GM12874 (cell line): ENCODE measurements around the gene DTNBP1.

Experiments used
- TF ChIP-seq, protein P1 (sequence below): IDR thresholded peaks from 2 replicates; pipeline ENCODE4 v1.5.1; 2011; ENCODE audit warnings: low read depth, mild to moderate bottlenecking, control low read depth, low read length, moderate library complexity; ENCODE audit not compliant: insufficient read depth

The DTNBP1 gene

DNA sequence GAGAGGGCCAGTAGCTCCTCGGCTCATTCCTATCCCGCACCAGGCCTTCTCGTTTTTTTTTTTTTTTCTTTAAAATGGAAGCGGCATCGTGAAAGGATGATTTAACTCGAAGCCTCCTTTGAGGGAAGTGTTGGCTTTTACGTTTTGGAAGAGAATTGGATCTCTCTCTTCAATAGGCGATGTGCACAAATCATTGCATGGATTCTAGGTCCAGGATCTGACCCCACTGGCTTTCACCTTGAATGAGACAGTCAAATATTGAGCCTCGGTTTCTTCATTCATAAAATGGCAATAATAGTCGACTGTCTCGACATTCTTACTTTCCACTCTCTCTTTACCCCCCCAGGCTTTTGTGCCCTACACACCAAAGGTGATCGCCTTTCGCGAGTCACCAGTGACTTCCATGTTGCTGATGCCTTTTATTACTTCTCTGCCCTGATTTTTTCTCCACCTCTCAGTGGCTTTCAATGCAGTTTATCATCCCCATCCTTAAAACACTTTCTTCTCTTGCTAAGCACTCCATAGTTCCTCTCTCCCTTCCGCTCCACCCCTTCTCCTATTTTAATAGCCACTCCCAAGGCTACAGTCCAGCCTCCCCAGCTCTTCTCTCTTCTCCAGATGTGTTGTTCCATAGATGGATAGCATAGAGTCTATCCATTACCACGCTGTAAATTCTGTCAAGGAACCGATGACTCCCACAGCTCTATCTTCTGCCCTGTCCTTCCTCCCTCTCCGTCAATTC, 473 bp upstream of the DTNBP1 start:
- TF ChIP-seq, protein P1, sequence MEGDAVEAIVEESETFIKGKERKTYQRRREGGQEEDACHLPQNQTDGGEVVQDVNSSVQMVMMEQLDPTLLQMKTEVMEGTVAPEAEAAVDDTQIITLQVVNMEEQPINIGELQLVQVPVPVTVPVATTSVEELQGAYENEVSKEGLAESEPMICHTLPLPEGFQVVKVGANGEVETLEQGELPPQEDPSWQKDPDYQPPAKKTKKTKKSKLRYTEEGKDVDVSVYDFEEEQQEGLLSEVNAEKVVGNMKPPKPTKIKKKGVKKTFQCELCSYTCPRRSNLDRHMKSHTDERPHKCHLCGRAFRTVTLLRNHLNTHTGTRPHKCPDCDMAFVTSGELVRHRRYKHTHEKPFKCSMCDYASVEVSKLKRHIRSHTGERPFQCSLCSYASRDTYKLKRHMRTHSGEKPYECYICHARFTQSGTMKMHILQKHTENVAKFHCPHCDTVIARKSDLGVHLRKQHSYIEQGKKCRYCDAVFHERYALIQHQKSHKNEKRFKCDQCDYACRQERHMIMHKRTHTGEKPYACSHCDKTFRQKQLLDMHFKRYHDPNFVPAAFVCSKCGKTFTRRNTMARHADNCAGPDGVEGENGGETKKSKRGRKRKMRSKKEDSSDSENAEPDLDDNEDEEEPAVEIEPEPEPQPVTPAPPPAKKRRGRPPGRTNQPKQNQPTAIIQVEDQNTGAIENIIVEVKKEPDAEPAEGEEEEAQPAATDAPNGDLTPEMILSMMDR = no peak

DNA sequence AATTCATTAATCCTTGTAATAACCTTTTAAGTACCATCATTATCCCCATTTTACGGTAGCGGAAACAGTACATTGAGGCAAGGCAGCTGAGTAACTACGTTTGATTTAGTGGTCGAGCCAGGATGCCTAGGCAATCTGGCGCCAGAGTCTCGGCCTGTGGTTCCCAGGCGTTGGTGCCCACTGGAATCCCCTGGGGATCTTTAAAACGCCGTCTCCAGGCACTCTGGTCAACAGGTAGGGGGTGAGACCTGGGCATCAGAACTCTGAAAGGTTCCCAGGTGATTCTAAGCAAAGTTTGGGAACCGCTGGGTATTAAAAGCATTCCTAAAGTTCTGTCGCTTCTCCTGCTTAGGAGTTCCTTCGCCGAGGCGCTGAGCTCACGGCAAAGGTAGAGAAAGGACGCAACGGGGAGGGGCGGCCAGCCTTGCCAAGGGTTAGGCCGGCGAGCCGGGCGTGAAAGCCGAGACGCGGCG, 939 bp downstream of the DTNBP1 start:
- TF ChIP-seq, protein P1 = no peak

GRCh38 chr6:15659181-15659580, 3.6 kb downstream of the DTNBP1 start:
- TF ChIP-seq, protein P1 = no peak

DNA sequence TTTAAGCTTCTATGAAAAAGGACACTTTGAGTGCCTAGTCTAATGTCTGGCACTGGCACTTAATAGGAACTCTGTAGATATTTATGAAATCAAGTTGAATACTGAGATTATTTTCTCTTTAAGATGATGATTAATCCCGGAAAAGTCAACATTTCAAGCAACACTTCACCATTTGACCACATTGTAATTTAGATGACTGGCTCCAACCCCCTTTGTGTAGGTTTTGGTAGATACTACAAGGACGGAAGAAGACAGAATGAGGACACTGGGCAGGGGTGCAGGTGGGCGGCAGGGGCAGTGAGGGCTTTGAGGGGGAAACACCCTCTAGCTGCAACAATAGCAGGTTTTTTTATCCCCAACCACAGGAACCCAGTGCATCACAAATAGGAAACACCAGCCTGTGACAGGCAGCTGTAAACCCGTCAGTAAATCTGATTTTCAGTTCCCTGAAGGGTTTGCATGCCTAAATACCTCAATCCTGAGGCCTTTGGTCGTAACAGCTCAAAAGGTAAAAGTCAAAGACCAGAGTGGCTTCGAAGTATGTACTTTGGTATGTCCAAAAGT, 4.6 kb downstream of the DTNBP1 start:
- TF ChIP-seq, protein P1 = no peak

GRCh38 chr6:15657290-15657689, 5.5 kb downstream of the DTNBP1 start:
- TF ChIP-seq, protein P1 = no peak

- TF ChIP-seq, protein P1 = no peak
These were observed 6.7 kb downstream of the DTNBP1 start for GRCh38 chr6:15656145-15656544.

DNA sequence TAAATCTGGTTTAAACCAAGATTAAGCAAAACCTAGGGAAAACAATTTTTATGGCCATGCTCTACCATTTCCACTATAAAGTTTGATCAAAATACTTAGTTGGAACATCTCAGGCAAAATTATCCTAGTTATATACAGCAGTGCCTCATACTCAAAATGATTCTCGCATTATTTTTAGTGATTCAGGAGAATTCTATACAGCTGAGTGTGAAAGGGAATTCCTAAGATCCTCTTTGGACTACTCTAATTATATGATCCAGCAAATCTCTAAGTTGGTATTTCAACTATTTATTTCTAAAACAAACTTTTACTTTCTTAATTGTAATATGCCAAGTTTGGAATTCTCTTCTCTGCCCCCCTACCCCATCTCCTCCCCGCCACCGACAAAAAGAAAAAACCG, 8.6 kb downstream of the DTNBP1 start:
- TF ChIP-seq, protein P1 = no peak
